ENCODE data around the gene MSL3B.

MSL3B gene

DNA sequence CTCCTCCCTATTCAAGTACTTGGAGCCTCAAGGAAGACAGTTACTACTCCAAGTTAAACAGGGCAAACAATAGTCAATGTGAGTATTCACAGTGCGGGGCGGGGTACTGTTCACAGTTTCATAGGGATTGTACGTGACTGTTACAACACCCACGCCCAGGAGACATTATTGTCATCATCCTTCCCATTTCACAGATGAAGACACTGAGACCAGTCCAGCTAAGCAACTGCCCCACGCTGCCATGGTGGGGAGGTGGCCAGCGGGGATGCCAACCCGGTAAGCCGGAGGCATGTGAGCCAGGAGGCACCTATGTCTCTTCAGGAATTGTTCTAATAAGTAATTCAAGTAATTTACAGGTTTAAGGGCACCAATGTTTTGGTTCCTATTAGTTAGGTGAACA, 14.8 kb downstream of the MSL3B start:
- no peak for DNase-seq (ENCODE audit: low read depth, low spot score)

- no peak for DNase-seq (ENCODE audit: low read depth, low spot score)
These were observed 16.1 kb downstream of the MSL3B start for GRCh38 chr2:233852056-233852455.

GRCh38 chr2:233851169-233851568, 17.0 kb downstream of the MSL3B start:
- DNase-seq (ENCODE audit: low read depth, low spot score), result no peak

DNA sequence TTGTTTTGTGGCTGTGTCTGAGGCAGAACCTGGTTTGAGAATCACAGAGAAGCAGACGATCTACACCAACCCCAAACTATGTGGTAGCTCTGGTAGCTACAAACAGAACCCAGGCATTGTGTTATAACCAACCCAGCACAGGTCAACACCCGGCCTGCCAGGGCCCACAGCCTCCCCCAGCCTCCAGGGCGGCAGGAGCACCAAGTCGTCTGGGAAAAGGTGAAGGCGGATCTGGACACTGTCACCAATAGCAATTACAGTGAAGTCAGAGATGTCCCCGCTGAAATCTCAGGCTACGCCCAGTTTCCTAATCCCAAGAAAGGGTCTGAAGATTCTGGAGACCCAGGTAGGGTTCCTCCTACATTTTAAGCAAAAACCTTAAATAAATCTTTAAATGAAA, 17.4 kb downstream of the MSL3B start:
- DNase-seq (ENCODE audit: low read depth, low spot score), result no peak

- no peak for DNase-seq (ENCODE audit: low read depth, low spot score)
These were observed 18.4 kb downstream of the MSL3B start for GRCh38 chr2:233849607-233850271.

- DNase-seq (ENCODE audit: low read depth, low spot score), result no peak
These were observed 19.9 kb downstream of the MSL3B start for GRCh38 chr2:233848276-233848675.

- no peak for DNase-seq (ENCODE audit: low read depth, low spot score)
These were observed 20.8 kb downstream of the MSL3B start for GRCh38 chr2:233847248-233847898.

DNA sequence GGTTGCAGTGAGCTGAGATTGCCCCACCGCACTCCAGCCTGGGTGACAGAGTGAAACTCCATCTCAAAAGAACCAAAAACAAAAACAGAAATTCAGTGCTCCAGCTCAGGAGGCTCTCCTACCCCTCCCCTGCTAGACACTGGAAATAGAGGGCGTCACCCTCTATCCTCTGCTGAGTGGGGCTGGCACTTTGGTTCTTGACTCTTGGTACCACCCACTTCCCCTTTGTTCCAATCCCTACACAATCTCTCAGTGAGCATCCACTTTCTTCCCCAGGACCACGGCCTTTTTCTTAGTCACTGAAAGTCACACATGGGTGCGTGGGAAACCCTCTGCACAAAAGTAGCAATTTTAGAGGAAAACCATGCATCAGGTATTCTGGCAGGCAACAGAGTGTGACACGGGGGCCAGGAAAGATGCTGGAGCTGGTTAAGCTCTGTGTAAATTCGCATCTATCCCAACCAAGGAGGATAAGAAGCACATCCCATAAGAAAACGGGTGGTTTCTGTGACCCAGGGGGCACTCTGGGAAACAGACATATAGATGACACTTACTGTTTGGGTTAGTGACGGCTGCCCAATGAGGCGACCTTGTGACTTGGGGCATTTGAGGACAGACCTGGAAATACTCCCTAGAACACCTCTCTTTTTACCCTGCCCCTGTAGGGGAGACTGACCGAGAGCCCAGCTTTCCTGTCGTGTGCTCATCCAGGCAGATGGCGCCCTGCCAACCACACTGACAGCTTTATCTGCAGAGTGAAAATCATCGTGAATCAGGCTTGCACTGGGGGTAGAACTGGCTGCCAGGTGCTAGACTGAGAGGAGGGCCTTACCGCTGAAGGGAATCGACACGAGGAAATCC, 21.6 kb downstream of the MSL3B start:
- no peak for DNase-seq (ENCODE audit: low read depth, low spot score)

GRCh38 chr2:233845301-233846060, 22.7 kb downstream of the MSL3B start:
- no peak for DNase-seq (ENCODE audit: low read depth, low spot score)

DNA sequence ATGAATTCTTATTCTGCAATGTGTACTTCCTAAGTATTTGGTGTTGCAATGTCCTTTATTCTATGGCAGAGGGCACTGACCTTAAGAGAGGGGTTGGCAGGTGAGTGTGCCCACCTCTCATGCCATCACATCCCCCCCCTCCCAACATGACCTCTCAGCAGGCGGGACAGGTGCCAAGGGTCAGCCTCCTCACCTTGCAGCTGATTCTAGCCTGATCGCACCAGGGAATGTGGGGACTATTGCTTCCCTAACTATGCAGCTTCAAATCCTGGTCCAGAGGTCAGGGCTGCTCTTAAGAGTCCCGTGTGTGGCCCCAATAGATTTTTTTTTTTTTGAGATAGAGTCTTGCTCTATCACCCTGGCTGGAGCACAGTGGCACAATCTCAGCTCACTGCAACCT, 23.4 kb downstream of the MSL3B start:
- DNase-seq (ENCODE audit: low read depth, low spot score), result no peak

GRCh38 chr2:233844064-233844807, 23.9 kb downstream of the MSL3B start:
- DNase-seq (ENCODE audit: low read depth, low spot score), result no peak

DNA sequence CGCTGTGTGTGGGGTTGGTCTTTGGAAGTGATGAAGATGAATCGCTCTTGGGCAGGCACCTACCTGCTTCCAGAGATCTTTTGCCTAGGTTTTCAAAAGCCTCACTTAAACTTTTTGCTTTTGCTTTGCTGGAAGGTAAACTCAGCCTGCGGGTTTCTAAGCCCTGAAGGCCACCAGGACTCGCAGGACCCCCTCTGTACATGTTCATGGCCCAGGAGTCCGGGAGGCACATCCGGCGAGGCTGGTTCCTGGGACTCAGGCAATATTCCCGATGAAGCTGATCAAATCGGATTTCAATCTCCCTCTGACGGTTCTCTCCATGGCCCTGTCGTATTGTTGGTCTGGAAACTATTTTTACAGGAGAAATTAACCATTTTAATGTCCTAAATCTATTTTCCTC, 27.0 kb downstream of the MSL3B start:
- DNase-seq (ENCODE audit: low read depth, low spot score), result no peak

- DNase-seq (ENCODE audit: low read depth, low spot score), result no peak
These were observed 27.7 kb downstream of the MSL3B start for GRCh38 chr2:233840520-233840919.

DNA sequence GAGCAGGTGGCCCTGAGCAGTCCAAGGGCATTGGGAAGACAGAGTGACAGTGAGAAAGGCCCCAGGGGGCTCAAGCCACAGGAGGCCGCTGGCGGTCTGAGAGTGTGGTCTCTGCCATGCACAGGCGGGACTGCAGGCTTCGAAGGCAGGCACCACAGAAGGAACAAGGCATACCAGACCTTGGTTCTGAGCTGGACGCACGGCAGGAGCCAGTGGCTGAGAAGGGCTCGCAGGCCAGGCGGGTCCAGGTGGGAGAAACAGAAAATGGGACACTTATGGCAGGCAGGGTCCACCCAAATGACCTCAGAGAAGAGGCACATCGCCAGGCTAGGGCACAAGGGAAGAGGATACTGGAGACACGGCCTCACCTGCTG, 28.8 kb downstream of the MSL3B start:
- DNase-seq (ENCODE audit: low read depth, low spot score), result no peak

DNA sequence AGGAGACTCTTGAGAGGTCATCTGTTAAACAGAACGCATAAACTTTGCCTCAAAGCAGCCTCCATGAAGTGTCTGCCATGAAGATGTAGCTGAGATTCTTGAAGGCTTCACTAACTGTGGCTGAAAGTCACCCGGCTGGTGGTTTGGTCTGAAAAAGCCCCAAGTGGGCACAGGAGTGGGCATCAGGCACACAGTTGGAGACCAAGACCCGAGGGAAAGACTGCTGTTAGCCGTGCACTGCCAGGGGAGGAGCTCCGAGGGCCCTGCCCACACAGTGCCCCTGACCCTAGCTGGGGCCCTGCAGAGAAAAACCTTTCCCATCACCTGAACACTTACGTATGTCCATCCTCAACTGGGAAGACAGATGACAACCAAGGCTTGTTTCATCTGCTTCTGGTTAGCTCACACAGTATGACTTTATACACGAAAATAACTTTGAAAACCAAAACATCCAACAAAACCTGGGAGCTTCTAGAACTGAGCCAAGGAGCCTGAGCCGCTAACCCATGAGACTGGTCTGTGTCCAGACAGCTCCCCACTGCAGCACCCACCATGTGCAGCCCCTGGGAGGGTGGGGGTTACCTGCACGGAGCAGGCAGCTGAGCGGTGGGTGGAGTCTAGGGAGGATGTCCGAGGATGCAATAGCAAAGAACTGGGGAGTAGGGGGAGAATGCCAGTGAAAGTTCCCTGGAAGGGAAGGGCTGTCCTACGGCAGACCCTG, 29.3 kb downstream of the MSL3B start:
- no peak for DNase-seq (ENCODE audit: low read depth, low spot score)

DNA sequence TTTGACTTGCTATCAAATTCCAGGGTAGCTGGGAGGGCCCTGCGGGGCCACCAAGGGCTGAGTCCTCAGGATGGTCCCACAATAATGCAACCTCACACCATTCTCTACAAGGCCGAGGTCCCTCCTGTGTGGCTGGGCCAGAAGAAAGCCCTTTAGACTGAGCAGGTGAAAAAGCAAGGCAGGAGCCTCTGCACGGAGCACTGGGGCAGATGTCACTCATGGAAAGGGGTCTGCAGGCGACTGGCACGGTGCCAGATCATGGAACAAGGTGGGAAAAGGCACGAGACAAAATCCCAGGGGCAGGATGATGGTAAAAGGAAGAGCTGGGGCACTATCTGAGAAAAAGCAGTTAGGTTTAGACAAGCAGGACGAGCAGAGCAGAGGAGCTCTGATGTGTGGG, 29.9 kb downstream of the MSL3B start:
- no peak for DNase-seq (ENCODE audit: low read depth, low spot score)

- DNase-seq (ENCODE audit: low read depth, low spot score), result no peak
These were observed 30.4 kb downstream of the MSL3B start for GRCh38 chr2:233837694-233838229.

GRCh38 chr2:233836359-233836758, 31.8 kb downstream of the MSL3B start:
- no peak for DNase-seq (ENCODE audit: low read depth, low spot score)

- DNase-seq (ENCODE audit: low read depth, low spot score), result no peak
These were observed 32.7 kb downstream of the MSL3B start for GRCh38 chr2:233835230-233836186.

All from brain pericyte (primary cell).